Measurements from ENCODE around the gene SEC61B. TPM values are rescaled to one million over a fixed set of nuclear protein-coding genes. Genes with fewer than 3 reads are reported as not detected.

The SEC61B gene
- total RNA-seq = 100 to 1,000 TPM in 1 of 2 donors, 10 to 100 TPM in 1; 96.2 to 121 TPM

DNA sequence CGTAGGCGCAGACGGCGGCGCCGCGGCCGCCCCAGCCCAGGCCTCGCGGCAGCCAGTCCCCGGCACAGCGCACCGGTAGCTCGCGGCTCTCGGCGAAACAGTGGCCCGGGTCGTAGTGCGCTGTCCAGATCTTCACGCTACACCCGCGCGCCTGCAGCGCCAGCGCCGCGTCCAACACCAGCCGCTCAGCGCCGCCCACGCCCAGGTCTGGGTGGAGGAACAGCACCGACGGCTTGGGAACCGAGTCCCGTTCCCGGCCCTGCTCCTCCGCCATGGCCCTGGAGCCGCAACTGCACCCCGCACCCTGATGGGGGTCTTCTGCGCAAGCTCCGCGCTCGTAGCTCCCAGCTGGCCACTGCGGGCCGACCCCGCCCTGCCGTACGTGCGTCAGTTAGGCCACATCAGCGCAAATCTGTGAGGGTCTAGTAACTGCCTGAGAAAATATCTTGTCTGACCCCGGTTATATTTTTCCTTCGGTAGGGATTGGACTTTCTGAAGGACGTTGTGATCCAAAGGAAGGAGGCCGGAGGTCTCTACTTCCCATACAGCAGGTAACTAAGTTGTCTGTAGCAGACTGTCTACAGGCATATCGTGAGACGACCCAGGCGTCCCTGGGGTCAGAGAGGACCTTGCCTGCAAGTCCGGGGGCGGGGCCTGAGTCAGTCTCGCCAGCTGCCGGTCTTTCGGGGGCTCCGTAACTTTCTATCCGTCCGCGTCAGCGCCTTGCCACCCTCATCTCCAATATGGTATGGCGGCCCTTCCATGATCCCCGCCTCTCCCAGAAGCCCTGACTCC is at the start of gene SEC61B, which contains the start of gene ALG2:
SEC61B (plus strand) TSS at position 662 of the 795 bp plus-strand sequence; CDS start at position 744, 82 bp downstream.
ALG2 (minus strand) TSS at position 322 of the 795 bp plus-strand sequence; CDS start at position 274, 48 bp downstream.
- Mint-ChIP-seq H3K27ac (peak within 1 kb of the TSS; percentile 100), H3K4me1 (ENCODE audit: low read depth) (peaks cover 75% of the 10 kb centered on the region), H3K4me3 (peak within 1 kb of the TSS; percentile 86 to 97), H3K27me3 (ENCODE audit: low read depth) (no peaks in the 10 kb centered on the region), H3K9me3 (no peaks in the 10 kb centered on the region), H3K36me3 (ENCODE audit: insufficient read depth in 2 of 2) (peaks cover 13 to 29% of the 10 kb centered on the region in 2 donors)
- ATAC-seq (replicated peaks in 1 of 2) (peak; percentile 94 to 96), DNase-seq (peak; percentile 95 to 98)

DNA sequence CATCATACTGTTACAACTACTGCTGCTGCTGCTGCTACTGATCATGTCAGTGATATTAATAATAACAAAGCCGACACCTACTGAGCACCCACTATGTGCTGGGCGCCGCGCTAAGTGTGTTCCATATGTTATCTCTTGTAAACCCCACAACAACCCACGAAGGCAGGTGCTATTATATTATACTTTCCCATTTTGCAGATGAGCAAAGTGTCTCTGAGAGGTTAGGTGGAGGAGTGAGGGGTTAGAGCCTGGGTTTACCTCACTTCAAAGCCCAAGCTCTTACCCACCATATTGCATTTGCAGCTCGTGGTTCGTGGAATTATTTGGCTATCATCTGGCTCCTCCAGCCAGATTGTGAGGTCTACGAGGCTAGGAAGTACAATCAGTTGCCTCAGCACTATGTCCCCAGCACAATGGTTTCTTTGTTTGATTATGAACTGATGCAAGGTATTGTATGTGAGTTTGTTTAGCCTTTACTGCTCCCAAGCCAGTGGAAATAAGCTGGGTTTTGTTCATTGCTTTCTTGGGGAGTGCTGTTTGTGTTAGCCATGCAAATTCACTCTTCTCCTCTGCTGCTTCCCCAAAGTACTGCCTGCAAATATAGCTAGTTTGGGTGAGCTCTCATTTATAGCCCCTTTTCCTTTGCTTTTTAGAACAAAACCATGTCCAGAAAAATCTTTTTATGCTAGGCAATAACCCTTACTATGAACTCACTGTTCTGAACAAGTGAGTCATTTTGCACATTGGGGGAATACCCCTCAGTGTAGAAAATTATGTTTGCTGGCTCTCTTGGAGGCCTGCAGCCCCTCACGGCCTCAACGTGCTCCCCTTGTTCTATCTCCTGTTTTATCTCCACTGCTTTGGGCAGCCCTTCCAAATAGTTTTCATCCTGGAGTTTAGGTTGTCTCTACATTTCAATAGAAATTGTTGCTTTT is 48.2 kb upstream of the SEC61B start:
- Mint-ChIP-seq H3K4me1 (ENCODE audit: low read depth) (peaks cover 28% of the 10 kb centered on the region), H3K27ac (no peak overlapping the region), H3K36me3 (ENCODE audit: insufficient read depth in 2 of 2) (no peaks in the 10 kb centered on the region), H3K4me3 (no peak overlapping the region), H3K27me3 (ENCODE audit: low read depth) (peaks cover 10% of the 10 kb centered on the region), H3K9me3 (no peaks in the 10 kb centered on the region)
- DNase-seq (no peak), ATAC-seq (replicated peaks in 1 of 2) (peak; percentile 78 to 87)

DNA sequence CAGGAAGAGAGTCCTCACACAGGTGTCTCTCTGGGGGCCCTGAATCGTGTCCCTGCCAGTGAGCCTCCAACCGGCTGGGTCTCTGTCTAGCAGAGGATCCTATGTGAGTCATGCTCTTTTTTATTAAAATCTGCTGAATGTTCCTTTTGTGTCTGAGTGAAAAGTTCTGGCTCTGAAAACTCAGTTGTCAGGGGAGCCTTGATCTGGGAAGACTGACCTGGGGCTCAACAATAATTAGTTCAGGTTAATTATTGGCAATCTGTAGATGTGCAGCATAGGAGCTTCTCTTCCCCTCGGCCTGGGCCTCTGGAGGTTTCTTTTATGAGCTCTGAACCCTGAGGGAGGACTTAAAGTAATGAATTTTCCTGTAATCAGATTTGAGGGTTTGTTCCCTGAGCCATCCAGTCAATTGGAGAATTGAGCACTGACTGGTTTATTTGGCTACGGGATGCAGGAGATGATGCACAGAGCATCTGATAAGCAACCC is 45.5 kb upstream of the SEC61B start:
- Mint-ChIP-seq H3K36me3 (ENCODE audit: insufficient read depth in 2 of 2) (no peaks in the 10 kb centered on the region), H3K4me3 (no peak overlapping the region), H3K27ac (peak overlapping the region; percentile 24), H3K27me3 (ENCODE audit: low read depth) (peaks cover 7% of the 10 kb centered on the region), H3K9me3 (no peaks in the 10 kb centered on the region), H3K4me1 (ENCODE audit: low read depth) (peaks cover 52% of the 10 kb centered on the region)
- DNase-seq = no peak
- no peak for ATAC-seq (replicated peaks in 1 of 2)

- H3K4me1 Mint-ChIP-seq (ENCODE audit: low read depth) = peaks cover 59% of the 10 kb centered on the region
- no peak for ATAC-seq (replicated peaks in 1 of 2)
Measured at GRCh38 chr9:99177576-99178366, 44.3 kb upstream of the SEC61B start.

GRCh38 chr9:99178912-99179872 is 42.9 kb upstream of the SEC61B start:
- peak overlapping the region in 1 of 2 donors; percentile 4 for H3K4me3 Mint-ChIP-seq
- H3K4me1 Mint-ChIP-seq (ENCODE audit: low read depth) = peaks cover 62% of the 10 kb centered on the region

More at GRCh38 chr9:99177576-99178366, 44.3 kb upstream of the SEC61B start:
- DNase-seq = no peak
- Mint-ChIP-seq H3K9me3 (no peaks in the 10 kb centered on the region), H3K27me3 (ENCODE audit: low read depth) (no peaks in the 10 kb centered on the region), H3K4me3 (no peak overlapping the region), H3K36me3 (ENCODE audit: insufficient read depth in 2 of 2) (no peaks in the 10 kb centered on the region), H3K27ac (no peak overlapping the region)

DNA sequence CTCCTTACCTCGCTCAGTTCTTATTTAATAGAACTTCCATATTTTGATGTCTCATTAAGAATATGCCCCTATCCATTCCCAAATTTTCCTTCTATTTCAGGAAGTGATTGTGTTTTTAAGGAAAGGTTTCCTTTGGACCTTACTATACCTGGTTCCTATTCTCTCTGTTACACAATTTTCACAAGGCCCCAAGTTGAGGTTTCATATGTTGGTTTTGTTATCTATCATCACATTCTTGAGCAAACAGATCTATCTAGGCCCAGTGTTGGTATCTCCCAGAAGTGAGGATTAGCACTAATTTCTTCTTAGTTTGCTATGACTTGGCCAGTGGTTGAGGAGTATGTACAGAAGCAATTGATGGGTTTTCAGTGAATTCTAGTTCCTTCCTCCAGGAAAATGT is 41.9 kb upstream of the SEC61B start:
- H3K9me3 Mint-ChIP-seq = no peaks in the 10 kb centered on the region
- peaks cover 66% of the 10 kb centered on the region for H3K4me1 Mint-ChIP-seq (ENCODE audit: low read depth)
- peak overlapping the region; percentile 68 to 75 for H3K4me3 Mint-ChIP-seq
- peaks cover 0 to 2% of the 10 kb centered on the region in 2 donors for H3K36me3 Mint-ChIP-seq (ENCODE audit: insufficient read depth in 2 of 2)
- peak; percentile 66 to 79 for ATAC-seq (replicated peaks in 1 of 2)
- peak overlapping the region; percentile 79 for H3K27ac Mint-ChIP-seq
- H3K27me3 Mint-ChIP-seq (ENCODE audit: low read depth) = no peaks in the 10 kb centered on the region
- peak in 1 of 2 donors; percentile 23 for DNase-seq

More at GRCh38 chr9:99178912-99179872, 42.9 kb upstream of the SEC61B start:
- H3K27me3 Mint-ChIP-seq (ENCODE audit: low read depth) = no peaks in the 10 kb centered on the region
- no peaks in the 10 kb centered on the region for H3K36me3 Mint-ChIP-seq (ENCODE audit: insufficient read depth in 2 of 2)
- no peaks in the 10 kb centered on the region for H3K9me3 Mint-ChIP-seq
- H3K27ac Mint-ChIP-seq = no peak overlapping the region
- DNase-seq (no peak), ATAC-seq (replicated peaks in 1 of 2) (no peak)

DNA sequence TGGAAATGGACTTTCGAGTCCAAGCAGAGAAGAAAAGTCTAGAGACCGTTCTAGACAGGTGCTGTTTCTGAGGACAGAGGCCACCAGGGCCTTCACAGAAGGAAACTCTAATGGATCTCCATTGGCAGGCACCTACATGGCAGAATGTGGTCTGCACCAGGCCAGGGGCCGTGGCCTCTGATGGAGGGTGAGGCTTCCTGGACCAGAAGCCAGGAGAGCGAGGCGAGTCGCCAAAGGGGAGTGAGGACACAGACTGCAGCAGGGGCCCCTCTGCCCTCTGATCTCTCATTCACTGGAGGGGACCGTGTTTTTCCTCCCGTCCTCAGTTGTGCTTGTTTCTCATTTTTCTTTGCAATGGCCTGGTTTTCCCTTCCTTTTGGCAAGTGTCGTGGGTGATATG is 41.4 kb upstream of the SEC61B start:
- H3K9me3 Mint-ChIP-seq = no peaks in the 10 kb centered on the region
- H3K4me3 Mint-ChIP-seq = peak overlapping the region; percentile 68 to 75
- peak; percentile 12 for ATAC-seq (replicated peaks in 1 of 2)
- H3K4me1 Mint-ChIP-seq (ENCODE audit: low read depth) = peaks cover 71% of the 10 kb centered on the region
- no peaks in the 10 kb centered on the region for H3K27me3 Mint-ChIP-seq (ENCODE audit: low read depth)
- no peak for DNase-seq
- peak overlapping the region; percentile 79 for H3K27ac Mint-ChIP-seq
- H3K36me3 Mint-ChIP-seq (ENCODE audit: insufficient read depth in 2 of 2) = peaks cover 0 to 2% of the 10 kb centered on the region in 2 donors

DNA sequence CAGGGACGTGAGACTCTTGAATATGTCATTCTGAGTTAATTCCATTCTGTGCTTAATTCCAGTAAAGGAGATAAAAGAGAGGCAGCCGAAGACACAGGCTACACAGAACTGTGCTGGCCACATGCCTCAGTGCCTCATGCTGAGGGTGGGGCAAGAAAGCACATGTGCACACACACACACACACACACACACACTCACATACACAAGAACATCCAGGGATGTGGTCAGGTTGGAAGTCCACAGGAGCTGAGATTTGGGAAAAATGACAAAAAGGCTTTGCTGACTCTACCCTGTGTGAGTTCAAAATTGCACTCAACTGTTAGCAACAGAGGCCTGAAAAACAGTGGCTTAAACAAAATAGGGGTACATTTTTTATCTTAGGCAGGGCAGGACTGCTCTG is 40.9 kb upstream of the SEC61B start:
- DNase-seq (no peak), ATAC-seq (replicated peaks in 1 of 2) (no peak)
- H3K36me3 Mint-ChIP-seq (ENCODE audit: insufficient read depth in 2 of 2) = peaks cover 0 to 2% of the 10 kb centered on the region in 2 donors
- peaks cover 71% of the 10 kb centered on the region for H3K4me1 Mint-ChIP-seq (ENCODE audit: low read depth)
- peak overlapping the region; percentile 79 for H3K27ac Mint-ChIP-seq
- H3K4me3 Mint-ChIP-seq = peak overlapping the region; percentile 68 to 75
- no peaks in the 10 kb centered on the region for H3K9me3 Mint-ChIP-seq
- no peaks in the 10 kb centered on the region for H3K27me3 Mint-ChIP-seq (ENCODE audit: low read depth)

GRCh38 chr9:99181621-99182020 is 40.5 kb upstream of the SEC61B start:
- peak; percentile 46 to 53 for DNase-seq
- Mint-ChIP-seq H3K9me3 (no peaks in the 10 kb centered on the region), H3K4me1 (ENCODE audit: low read depth) (peaks cover 71% of the 10 kb centered on the region), H3K27ac (peak overlapping the region; percentile 75), H3K27me3 (ENCODE audit: low read depth) (no peaks in the 10 kb centered on the region), H3K36me3 (ENCODE audit: insufficient read depth in 2 of 2) (peaks cover 0 to 2% of the 10 kb centered on the region in 2 donors), H3K4me3 (peak overlapping the region; percentile 68 to 75)
- ATAC-seq (replicated peaks in 1 of 2) = peak; percentile 39 to 43

DNA sequence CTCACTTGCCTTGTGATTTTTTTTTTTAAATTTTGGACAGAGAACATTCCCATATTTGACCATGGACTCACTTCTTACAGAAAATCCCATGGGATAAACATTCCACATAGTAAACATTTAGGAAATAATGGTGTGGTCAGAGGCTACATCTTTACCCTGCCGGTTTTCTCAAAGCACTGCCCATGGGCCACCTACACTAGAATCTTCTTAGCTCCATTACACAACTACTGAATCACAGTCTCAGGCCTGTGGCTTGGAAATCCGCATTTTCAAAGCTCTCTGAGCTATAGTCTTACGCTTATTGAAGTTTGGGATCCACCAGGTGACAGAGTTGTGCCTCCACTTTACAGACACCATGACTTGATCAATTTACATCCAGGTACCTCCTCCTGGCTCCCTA is 39.7 kb upstream of the SEC61B start:
- ATAC-seq (replicated peaks in 1 of 2) (no peak), DNase-seq (no peak)
- no peaks in the 10 kb centered on the region for H3K9me3 Mint-ChIP-seq
- peak overlapping the region in 1 of 2 donors; percentile 4 for H3K4me3 Mint-ChIP-seq
- no peaks in the 10 kb centered on the region for H3K27me3 Mint-ChIP-seq (ENCODE audit: low read depth)
- no peak overlapping the region for H3K27ac Mint-ChIP-seq
- H3K36me3 Mint-ChIP-seq (ENCODE audit: insufficient read depth in 2 of 2) = peaks cover 0 to 2% of the 10 kb centered on the region in 2 donors
- peaks cover 77% of the 10 kb centered on the region for H3K4me1 Mint-ChIP-seq (ENCODE audit: low read depth)

- Mint-ChIP-seq H3K27me3 (ENCODE audit: low read depth) (peaks cover 9% of the 10 kb centered on the region), H3K4me1 (ENCODE audit: low read depth) (peaks cover 74% of the 10 kb centered on the region), H3K27ac (no peak overlapping the region), H3K36me3 (ENCODE audit: insufficient read depth in 2 of 2) (peaks cover 0 to 2% of the 10 kb centered on the region in 2 donors), H3K9me3 (no peaks in the 10 kb centered on the region), H3K4me3 (peak overlapping the region in 1 of 2 donors; percentile 17)
- no peak for DNase-seq
- no peak for ATAC-seq (replicated peaks in 1 of 2)
Measured at GRCh38 chr9:99183616-99184015, 38.5 kb upstream of the SEC61B start.
